GOT3 (cell line): ENCODE data around the gene LCTL.

ENCODE experiments used
- DNase-seq: peaks from one replicate; lab custom pipeline; 2025; ENCODE audit warnings: mixed read lengths; lab: John Stamatoyannopoulos, UW

LCTL gene, protein sequence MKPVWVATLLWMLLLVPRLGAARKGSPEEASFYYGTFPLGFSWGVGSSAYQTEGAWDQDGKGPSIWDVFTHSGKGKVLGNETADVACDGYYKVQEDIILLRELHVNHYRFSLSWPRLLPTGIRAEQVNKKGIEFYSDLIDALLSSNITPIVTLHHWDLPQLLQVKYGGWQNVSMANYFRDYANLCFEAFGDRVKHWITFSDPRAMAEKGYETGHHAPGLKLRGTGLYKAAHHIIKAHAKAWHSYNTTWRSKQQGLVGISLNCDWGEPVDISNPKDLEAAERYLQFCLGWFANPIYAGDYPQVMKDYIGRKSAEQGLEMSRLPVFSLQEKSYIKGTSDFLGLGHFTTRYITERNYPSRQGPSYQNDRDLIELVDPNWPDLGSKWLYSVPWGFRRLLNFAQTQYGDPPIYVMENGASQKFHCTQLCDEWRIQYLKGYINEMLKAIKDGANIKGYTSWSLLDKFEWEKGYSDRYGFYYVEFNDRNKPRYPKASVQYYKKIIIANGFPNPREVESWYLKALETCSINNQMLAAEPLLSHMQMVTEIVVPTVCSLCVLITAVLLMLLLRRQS

DNA sequence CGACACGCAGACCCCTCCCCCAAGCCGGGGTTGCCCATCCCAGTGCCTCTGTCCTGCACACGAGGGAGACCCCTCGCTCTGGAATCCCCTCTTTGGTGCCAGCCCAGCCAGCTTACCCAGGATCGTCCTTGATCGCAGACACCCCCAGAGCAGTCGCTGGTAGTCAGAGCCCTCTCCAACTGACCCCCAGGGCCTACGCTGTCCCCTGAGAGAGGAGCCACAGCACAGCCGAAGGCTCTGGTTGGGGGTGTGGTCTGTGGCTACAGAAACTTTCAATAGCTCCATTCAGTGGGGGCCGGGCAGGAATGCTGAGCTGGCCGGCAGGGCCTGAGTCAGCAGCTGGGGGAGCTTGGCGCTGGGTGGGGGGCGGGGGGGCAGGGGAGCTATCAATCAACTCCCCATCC, at the start of gene LCTL:
Gene LCTL (minus strand): TSS at position 258 of the 404 bp plus-strand sequence. CDS start 633 bp downstream, outside the sequence.
- peak; percentile 31 for DNase-seq

- DNase-seq, result no peak
These were observed 49.4 kb upstream of the LCTL start for GRCh38 chr15:66614951-66615760.

DNA sequence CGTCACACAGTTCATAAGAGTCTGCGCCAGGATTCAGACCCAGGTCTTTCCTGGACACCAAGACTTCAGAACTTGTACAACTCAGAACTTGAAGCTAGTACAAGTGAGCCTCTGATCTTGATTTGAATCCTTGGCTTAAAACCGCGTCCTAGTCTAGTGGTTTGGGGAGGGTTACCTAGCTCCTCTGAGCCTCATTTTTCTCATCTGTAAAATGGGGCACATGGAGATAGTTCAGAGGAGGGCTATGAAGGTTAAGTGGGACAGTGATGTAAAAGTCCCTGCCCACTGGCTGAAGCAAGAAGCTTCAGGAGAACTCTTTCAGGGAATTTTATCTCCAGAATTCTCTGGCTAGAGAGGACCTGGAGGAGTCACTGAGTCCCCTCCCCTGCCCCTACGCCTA, 48.7 kb upstream of the LCTL start:
- no peak for DNase-seq

GRCh38 chr15:66613743-66614142, 47.9 kb upstream of the LCTL start:
- no peak for DNase-seq

DNA sequence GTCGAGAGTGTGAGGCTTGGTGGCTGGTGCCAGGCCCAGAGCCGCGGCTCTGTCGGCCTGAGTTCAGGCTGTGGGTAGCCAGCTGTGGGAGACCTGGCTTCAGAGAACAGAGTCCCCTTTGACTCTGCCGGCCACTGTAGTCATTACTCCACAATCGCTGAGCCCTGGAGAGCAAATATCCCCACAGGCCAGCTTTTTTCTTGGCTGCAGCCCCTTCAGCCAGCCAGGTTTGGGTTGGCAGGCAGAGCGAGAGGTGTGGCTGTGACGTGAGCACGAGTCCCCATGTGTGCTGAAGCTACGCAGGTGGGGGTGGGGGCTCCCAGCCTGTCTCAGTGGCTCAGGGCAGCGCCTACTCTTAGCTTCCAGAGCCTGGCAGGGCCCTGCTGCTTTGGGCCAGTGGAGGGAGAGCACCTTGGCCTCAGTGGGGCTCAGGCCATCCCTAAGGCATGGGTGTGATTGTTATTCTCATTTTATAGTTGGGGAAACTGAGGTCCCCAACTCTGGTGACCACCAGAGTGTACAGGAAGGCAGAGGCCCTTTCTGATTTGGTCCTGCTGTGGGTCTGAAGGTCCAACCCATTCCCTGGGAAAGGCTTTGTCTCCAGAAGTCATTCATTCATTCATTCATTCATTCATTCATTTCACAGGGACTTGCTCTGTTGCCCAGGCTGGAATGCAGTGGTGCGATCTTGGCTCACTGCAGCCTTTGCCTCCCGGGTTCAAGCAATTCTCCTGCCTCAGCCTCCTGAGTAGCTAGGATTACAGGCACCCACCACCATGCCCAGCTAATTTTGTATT, 45.7 kb upstream of the LCTL start:
- no peak for DNase-seq

- no peak for DNase-seq
These were observed 44.1 kb upstream of the LCTL start for GRCh38 chr15:66609876-66610275.

DNA sequence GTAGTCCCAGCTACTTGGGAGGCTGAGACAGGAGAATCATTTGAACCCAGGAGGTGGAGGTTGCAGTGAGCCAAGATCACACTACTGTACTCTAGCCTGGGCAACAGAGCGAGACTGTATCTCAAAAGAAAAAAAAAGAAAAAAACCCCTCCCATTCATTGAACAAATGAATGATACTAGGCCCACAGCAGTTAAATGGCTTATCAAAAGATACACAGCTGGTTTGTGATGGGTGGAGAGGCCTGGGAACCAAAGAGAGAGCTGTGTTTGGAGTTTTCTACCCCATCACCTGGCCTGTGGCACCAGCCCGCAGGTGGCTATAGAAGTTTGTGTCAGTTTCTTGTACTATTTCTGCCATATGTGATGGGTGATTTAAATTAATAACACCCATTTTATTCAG, 43.1 kb upstream of the LCTL start:
- no peak for DNase-seq

GRCh38 chr15:66608159-66608558, 42.4 kb upstream of the LCTL start:
- no peak for DNase-seq

DNA sequence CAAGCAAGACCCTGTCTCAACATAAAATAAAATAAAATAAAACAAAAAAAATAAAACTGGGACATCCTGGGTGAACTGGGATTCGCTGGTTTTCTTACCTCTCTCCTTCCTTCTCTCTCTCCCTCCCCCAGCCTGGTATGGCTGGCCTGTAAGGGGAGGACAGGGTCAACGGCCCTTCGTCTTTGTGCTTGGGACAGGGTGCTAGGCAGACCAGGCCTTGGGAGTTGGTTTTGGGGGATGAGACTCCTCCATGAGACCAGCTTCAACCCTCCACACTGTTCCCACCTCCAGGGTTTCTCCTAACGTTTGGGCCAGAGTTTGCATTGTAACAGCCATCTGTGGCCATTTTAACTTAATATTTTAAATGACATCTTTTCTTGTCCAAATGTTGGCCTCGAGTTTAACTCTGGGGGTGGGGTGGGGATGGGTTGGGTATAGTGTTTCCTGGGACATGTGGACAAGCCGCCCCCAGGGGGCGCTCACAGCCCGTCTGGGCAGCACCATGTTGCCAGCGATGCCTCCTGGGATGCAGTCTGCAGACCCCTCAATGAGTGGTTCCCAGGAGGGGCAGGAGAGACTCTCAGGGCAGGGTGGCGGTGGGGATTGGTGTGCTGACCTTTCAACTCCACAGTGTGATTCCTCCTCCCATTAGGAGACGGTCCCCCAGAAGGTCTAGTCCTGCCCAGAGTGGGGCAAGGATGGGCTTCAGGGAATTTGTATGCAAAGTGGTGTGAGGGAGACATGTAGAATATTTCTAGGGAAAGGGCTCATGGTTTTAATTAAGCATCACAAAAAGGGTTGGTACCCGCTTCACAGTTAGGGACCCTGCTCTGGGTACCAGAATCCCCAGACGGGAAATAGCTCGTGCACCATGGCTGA, 37.7 kb upstream of the LCTL start:
- DNase-seq, result no peak

DNA sequence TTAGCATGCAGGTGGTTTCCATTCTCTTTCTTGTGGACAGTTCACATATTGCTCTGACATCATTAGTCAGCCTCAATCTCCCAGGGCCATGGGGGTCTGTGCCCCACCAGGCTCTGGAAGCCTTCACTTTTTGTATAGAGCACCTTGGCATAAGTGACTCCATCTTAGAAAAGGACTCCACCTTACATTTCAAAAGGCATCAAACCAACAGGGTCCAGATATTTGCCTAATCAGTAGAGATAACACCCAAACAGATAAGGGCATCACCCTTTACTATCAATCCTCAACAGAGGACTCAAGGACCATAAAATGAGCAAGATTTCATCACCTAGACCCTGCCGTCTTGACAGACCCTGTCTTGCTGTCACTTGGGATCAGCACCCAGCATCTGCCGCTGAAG, 35.7 kb upstream of the LCTL start:
- DNase-seq, result no peak

- no peak for DNase-seq
These were observed 34.4 kb upstream of the LCTL start for GRCh38 chr15:66600240-66600627.

DNA sequence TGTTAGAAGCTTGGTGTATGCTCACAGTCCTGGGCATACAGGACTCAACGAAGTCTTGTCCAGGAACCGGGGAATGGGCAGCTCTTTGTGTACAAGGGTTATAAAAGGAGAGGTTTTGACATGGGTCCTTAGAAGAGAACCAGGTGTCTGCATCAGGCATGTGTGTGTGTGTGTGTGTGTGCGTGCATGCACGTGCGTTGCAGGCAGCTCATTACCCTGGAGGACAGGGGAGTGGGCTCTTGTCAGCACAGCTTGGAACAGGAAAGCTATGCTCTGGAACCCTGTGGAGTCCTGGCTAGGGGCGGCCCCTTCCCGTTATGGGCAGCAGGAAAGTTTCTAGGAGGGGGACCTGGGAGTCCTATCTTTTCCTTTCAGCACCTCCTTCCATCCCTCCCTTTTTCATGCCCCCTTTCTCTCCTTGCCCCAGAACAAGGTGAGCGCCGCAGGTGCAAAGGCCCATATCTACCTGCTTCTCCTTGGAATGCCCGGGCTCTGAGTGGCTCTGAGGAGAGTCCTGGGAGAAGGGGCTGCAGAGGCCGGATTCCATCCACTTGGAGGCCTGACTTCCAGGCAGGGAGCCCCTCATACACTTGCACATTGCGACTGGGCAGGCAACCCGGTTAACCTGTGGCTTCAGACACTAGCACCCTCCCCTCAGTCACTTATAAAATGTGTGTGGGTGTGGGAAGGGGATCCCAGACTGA, 33.9 kb upstream of the LCTL start:
- no peak for DNase-seq

DNA sequence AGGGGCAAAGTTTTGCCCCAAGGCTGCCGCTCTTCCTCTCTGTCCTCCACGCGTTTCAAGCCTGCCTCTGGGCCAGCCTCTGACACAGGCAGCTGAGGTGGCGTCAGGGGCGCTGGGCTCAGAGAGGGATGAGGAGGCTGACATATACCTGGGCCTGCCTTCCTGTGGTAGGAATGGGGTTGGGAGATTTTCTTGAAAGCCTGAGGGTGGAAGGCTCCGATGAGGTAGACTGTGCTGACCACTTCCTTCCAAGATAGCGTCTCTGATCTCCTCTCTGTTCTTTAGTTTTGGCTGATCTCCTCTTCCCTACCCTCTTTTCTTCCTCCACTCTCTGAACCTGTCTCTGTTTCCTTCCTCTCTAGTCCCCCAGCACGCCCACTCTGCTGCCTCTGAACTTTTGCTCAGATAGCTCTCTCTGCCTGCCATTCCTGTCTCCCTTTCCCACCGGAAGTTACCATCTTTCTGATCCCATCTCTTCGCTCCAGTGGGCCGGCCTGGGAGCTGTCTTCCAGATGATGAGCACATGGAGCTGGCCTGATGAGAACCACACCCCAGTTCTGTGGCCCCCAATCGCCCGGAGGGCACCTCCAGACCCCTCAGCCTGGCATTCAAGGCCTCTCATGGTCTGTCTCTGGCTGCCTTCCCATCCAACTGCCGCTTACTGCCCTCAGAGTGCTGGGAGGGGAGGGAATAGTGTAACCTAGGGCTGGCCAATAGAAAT, 32.5 kb upstream of the LCTL start:
- DNase-seq, result no peak

GRCh38 chr15:66595931-66596545, 30.2 kb upstream of the LCTL start:
- DNase-seq, result no peak

GRCh38 chr15:66595332-66595731, 29.5 kb upstream of the LCTL start:
- DNase-seq, result no peak

GRCh38 chr15:66594836-66595235, 29.0 kb upstream of the LCTL start:
- no peak for DNase-seq

DNA sequence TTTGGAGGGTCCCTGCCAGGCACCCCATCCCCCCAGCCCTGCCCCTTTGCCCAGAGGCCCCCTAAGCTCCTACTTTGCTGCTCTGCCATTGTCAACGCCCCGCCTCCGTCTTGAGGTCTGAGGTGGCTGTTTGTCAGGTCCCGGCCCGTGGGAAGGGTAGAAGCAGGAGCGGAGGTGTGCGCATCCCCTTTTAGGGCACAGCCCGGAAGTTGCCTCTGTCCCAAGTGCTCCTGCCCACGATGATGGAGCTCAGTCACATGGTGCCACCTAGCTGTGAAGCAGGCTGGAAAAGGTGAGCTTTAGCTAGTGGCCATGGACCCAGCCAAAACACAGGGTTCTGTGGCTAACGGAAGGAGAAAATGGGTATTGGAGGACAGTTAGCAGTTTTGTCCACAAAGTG, 28.5 kb upstream of the LCTL start:
- DNase-seq, result no peak

- no peak for DNase-seq
These were observed 27.5 kb upstream of the LCTL start for GRCh38 chr15:66593219-66593780.
